ENCODE measurements around the gene RUNX2.

- TF ChIP-seq CTCF (IDR thresholded peaks at IDR 0.05; ENCODE audit: poor library complexity, severe bottlenecking), result no peak
- no peak for TF ChIP-seq SMC3 (conservative IDR thresholded peaks at IDR 0.05; ENCODE audit: poor library complexity)
- TF ChIP-seq EZH2 (IDR thresholded peaks at IDR 0.05; ENCODE audit: borderline replicate concordance, insufficient read depth, low read length, poor library complexity, severe bottlenecking), result no peak
These were observed 98.1 kb downstream of the RUNX2 start for GRCh38 chr6:45426251-45426650.
